Duodenal mucosa (tissue), 2 donors: Measurements from ENCODE around the gene ROMO1.
"Not testable (repeated sequence)": the region's sequence is repeated elsewhere in the genome, so short reads cannot be mapped to it uniquely, and the experiment has no call there.

Experiments
- H3K27ac ChIP-seq: one replicate; pipeline ENCODE4 v1.7.0; 2013; ENCODE audit warnings: low read depth, low read length
- H3K27me3 ChIP-seq, 2 donors: one replicate each; pipeline ENCODE4 v1.7.0; 2013; ENCODE audit warnings: low read length in 2 of 2, control low read depth in 1 of 2; ENCODE audit not compliant: insufficient read depth in 2 of 2, control insufficient read depth in 1 of 2
- H3K36me3 ChIP-seq, 2 donors: one replicate each; pipeline ENCODE4 v1.7.0; 2013; ENCODE audit warnings: low read length in 2 of 2, control low read depth in 1 of 2; ENCODE audit not compliant: insufficient read depth in 2 of 2, control insufficient read depth in 1 of 2
- H3K4me1 ChIP-seq, 2 donors: one replicate each; pipeline ENCODE4 v1.7.0; 2013; ENCODE audit warnings: low read length in 2 of 2, control low read depth in 1 of 2; ENCODE audit not compliant: insufficient read depth in 2 of 2, control insufficient read depth in 1 of 2
- H3K4me3 ChIP-seq, 2 donors: one replicate each; pipeline ENCODE4 v1.7.0; 2013; ENCODE audit warnings: low read length in 2 of 2, low read depth in 1 of 2
- H3K9ac ChIP-seq, 2 donors: one replicate each; pipeline ENCODE4 v1.7.0; 2013; ENCODE audit warnings: low read length in 2 of 2, low read depth in 1 of 2
- H3K9me3 ChIP-seq, 2 donors: one replicate each; pipeline ENCODE4 v1.7.0; 2013; ENCODE audit warnings: low read length in 2 of 2, control low read depth in 1 of 2; ENCODE audit not compliant: control insufficient read depth in 1 of 2

The ROMO1 gene

DNA sequence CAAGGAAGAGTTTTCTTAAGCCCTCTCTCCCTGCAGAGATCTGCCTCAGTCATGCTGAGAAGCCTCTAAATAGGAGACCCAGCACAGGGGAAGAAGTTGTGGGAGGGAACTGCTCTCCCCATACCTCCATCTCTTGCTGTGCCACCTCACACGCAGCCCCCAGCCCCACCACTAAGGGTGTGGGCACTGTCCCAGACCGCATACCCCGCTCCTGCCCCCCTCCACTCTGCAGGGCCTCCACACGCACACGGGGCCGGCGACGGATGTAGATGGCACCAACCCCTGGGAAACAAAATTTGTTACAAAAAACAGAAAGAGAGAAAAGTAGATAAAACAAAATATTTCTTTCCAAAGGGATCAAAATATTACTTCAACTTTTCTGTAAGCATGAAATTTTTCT, 24.3 kb upstream of the ROMO1 start:
- Histone ChIP-seq H3K9ac (no peak overlapping the region), H3K27ac (no peak overlapping the region)

DNA sequence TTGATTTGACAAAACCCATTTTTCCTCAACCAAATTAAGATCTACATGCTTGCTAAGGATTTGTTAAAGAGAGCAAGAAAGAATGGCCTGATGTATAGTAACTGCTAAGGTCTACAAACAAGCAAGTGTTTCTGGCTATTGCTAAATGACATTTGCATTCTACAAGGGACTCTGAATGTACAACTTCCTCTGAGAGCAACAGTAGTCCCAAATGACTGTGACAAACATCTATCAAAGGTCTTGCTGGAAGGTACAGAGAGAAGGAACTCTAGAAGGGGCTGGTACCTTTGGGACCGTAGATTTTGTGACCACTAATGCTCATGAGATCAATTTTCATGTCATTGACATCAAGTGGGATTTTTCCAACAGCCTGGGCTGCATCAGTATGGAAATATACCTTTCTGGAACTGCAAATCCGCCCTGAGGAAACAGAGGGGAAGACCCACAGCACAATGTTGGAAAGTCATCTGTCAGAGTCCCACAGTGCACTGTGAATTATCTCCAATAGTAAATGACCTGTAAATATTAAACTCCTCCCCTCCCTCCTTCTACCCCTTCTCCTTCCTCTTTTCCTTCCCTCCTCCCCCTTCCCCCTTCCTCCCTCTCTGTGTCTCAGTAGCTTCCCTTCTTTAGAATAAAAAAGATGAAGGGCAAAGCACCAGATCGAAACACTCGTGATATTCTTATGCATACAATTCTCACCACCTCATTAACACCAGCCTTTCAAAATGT, 18.6 kb upstream of the ROMO1 start:
- Histone ChIP-seq H3K27me3 (no peaks in the 10 kb centered on the region), H3K36me3 (peaks cover 8 to 12% of the 10 kb centered on the region in 2 donors), H3K9me3 (no peaks in the 10 kb centered on the region), H3K9ac (no peak overlapping the region), H3K4me3 (no peak overlapping the region), H3K27ac (no peak overlapping the region), H3K4me1 (no peaks in the 10 kb centered on the region)

More for the DNA sequence above, 24.3 kb upstream of the ROMO1 start:
- H3K36me3 ChIP-seq: peaks cover 28 to 43% of the 10 kb centered on the region in 2 donors
- no peak overlapping the region for H3K4me3 ChIP-seq
- no peaks in the 10 kb centered on the region for H3K9me3 ChIP-seq
- no peaks in the 10 kb centered on the region for H3K27me3 ChIP-seq
- H3K4me1 ChIP-seq: no peaks in the 10 kb centered on the region

DNA sequence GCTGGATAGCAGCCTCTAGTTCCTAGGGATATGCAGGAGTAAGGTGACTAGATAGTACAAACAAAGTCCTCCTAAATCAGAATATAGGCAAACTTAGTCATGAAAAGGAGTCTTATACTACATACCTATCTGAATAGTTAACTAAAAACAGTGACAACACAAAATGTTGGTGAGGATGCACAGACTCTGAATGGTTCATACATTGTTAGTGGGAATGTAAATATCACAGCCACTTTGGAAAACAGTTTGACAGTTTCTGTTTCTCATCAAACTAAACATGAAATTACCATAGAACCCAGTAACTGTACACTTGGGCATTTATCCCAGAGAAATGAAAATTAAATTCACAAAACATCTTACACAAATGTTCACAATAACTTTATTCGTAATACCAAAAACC, 17.2 kb upstream of the ROMO1 start:
- H3K27ac ChIP-seq: no peak overlapping the region
- no peaks in the 10 kb centered on the region for H3K27me3 ChIP-seq
- no peak overlapping the region for H3K9ac ChIP-seq
- no peaks in the 10 kb centered on the region for H3K4me1 ChIP-seq
- no peaks in the 10 kb centered on the region for H3K9me3 ChIP-seq
- H3K4me3 ChIP-seq: no peak overlapping the region
- peaks cover 8 to 19% of the 10 kb centered on the region in 2 donors for H3K36me3 ChIP-seq

DNA sequence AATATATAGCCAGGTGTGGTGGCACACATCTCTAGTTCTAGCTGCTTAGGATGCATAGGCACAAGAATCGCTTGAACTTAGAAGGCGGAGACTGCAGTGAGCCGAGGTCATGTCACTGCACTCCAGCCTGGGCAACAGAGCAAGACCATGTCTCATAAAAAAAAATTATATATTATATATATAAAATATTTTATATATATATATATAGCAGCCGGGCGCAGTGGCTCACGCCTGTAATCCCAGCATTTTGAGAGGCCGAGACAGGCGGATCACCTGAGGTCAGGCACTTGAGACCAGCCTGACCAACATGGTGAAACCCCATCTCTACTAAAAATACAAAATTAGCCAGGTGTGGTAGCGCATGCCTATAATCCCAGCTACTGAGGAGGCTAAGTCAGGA, 13.8 kb upstream of the ROMO1 start:
- H3K4me3 ChIP-seq, H3K9me3 ChIP-seq, H3K27ac ChIP-seq, H3K27me3 ChIP-seq, H3K4me1 ChIP-seq, H3K9ac ChIP-seq: not testable (repeated sequence)
- peaks cover 22 to 39% of the 10 kb centered on the region in 2 donors for H3K36me3 ChIP-seq

DNA sequence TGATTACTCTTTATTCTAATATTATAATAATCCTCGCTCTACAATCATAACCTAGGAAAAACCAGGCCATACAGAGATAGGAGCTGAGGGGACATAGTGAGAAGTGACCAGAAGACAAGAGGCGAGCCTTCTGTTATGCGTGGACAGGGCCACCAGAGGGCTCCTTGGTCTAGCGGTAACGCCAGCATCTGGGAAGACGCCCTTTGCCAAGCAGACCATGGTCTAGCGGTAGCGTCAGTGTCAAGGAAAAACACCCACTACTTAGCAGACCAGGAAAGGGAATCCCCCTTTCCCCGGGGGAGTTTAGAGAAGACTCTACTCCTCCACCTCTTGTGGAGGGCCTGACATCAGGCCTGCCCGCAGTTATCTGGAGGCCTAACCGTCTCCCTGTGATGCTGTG, 12.3 kb upstream of the ROMO1 start:
- H3K4me3 ChIP-seq, H3K9me3 ChIP-seq, H3K27me3 ChIP-seq, H3K4me1 ChIP-seq, H3K9ac ChIP-seq, H3K27ac ChIP-seq: not testable (repeated sequence)
- peaks cover 21 to 45% of the 10 kb centered on the region in 2 donors for H3K36me3 ChIP-seq

DNA sequence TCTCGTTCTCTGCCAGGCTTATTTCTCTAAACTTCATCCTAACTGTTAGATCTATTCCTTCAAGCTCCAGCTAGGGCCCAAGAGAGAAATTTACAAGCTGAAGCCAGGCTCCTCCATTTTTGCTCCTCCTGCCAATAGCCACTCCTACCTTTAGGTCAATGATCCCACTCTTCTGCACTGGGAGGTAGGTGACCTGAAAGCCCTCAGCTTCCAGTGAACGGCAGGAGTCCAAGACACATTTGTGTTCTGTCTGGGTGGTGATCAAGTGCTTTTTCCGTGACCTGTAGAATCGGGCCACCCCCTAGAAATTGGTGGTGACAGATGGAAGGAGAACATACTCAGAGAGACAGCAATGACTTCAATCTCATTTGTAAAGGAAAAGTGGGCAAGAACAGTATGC, 8.9 kb upstream of the ROMO1 start:
- no peak overlapping the region for H3K9ac ChIP-seq
- peaks cover 21 to 52% of the 10 kb centered on the region in 2 donors for H3K36me3 ChIP-seq
- H3K4me1 ChIP-seq: no peaks in the 10 kb centered on the region
- no peak overlapping the region for H3K27ac ChIP-seq
- no peaks in the 10 kb centered on the region for H3K9me3 ChIP-seq
- H3K27me3 ChIP-seq: no peaks in the 10 kb centered on the region
- H3K4me3 ChIP-seq: no peak overlapping the region

DNA sequence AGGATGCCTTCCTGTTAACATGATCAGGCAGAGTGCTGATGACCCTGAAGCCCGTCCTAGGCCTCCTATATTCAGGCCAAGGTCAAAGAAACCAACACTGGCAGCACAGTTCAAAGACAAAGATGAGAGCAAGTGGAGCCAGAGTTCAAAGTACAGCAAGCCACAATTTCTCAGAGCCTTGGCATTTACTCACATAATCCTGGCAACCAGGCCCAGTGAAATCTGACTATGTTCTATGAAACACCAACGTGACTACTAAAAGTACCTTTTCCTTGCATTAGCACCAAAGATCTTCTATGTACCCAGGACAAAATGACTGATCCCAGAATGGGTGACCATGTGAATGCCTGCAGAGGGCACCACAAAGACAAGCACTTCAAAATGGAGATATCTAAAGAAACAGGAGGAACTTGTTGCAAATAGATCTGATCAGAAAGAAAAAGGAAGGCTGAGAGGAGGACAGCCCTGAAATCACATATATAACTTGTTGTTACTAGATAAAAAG, 3.9 kb upstream of the ROMO1 start:
- peaks cover 9 to 24% of the 10 kb centered on the region in 2 donors for H3K36me3 ChIP-seq
- no peaks in the 10 kb centered on the region for H3K9me3 ChIP-seq
- H3K27ac ChIP-seq: no peak overlapping the region
- H3K4me3 ChIP-seq: no peak overlapping the region
- H3K27me3 ChIP-seq: no peaks in the 10 kb centered on the region
- H3K4me1 ChIP-seq: peaks cover 17 to 20% of the 10 kb centered on the region in 2 donors
- H3K9ac ChIP-seq: no peak overlapping the region

DNA sequence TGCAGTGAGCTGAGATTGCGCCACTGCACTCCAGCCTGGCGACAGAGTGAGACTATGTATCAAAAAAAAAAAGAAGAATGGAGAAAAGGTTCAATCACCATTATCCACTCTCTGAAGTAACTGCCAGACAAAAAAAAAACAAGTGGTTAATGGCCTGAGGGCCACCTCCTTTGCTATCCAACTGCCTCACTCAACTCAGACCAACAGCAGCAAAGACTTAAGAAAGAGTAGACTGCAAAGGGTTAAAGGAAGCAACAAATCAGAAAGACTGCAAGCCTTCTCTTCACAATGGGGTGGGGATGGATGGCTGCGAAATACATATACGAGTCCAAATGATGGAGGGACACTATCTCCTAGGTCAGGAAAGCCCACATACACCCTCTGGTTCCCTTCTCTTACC, 3.2 kb upstream of the ROMO1 start:
- H3K36me3 ChIP-seq: peaks cover 7 to 17% of the 10 kb centered on the region in 2 donors
- H3K4me1 ChIP-seq: peaks cover 23 to 26% of the 10 kb centered on the region in 2 donors
- no peak overlapping the region for H3K9ac ChIP-seq
- H3K27ac ChIP-seq: no peak overlapping the region
- no peaks in the 10 kb centered on the region for H3K27me3 ChIP-seq
- H3K4me3 ChIP-seq: no peak overlapping the region
- no peaks in the 10 kb centered on the region for H3K9me3 ChIP-seq

DNA sequence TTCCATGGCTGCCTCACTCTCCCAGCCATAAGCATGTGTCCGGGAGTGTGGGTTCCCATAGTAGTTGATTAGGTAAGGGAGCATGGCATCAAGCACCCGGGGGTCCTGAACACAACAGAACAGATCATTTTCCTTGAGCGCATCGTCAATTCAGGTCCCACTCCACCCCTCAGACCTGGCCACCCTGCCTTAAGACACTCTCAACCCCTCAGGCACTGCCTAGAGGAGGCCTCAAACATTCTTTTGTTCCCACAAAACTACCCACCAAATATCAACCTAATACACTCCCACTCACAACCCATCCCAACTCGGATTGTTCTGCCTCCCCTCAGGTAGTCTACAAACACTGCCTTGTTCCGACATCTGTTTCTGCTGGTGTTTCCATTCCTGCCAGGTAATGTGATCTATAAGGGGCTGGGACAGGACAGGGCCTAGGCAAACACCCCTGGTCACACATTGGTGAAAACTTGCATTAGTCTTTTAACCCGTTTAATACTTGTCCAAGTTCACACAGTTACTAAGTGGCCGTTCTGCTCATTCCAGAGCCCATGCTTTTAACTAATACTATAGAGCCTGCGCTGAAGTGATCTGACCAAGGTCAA, 1.4 kb upstream of the ROMO1 start:
- H3K9ac ChIP-seq: peak overlapping the region in 1 of 2 donors; percentile 95
- H3K36me3 ChIP-seq: peaks cover 19 to 30% of the 10 kb centered on the region in 2 donors
- H3K27ac ChIP-seq: no peak overlapping the region
- peak overlapping the region; percentile 83 to 98 for H3K4me3 ChIP-seq
- H3K27me3 ChIP-seq: no peaks in the 10 kb centered on the region
- H3K9me3 ChIP-seq: no peaks in the 10 kb centered on the region
- peaks cover 23 to 26% of the 10 kb centered on the region in 2 donors for H3K4me1 ChIP-seq

DNA sequence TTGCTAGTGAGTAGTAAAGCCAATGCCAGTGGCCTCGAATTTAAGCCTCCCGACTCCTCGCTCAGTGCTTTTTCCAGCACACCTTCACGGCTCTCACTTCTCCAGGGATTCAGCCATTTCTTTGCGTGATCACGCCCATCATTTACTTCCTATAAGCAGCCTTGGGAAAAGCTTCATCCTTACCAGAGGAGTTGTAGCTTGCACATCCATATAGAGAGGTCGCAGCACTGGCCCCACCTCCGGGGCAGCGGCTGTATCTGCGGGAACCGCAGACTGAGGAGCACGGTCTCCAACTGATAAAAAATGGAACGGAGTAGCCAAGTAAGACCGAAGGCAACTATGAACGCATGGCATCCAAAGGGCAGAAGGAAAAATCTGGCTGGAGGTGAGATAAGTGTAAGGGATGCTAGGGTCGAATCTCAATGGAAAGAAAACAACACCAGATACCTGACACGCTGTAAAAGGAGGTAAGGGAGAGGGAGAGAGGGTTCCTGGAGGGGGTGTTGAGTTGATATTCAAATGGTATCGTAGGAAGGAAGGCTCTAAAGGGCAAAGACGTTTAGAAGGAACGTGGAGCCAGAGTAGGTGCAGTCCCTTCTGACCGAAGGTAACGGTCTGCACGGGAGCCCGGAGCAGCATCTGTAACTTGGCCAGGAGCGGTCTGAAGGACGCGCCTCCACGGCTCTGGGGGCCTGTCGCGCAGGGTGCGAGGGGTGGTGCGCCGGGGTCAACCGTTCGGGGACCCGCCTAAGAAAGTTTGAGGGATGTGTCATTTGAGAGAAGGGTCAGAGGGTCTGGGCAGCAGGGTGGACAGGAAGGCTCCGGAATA, 693 bp upstream of the ROMO1 start:
- peaks cover 23 to 26% of the 10 kb centered on the region in 2 donors for H3K4me1 ChIP-seq
- H3K4me3 ChIP-seq: peak overlapping the region; percentile 83 to 98
- H3K9ac ChIP-seq: peak overlapping the region; percentile 95
- peaks cover 23 to 34% of the 10 kb centered on the region in 2 donors for H3K36me3 ChIP-seq
- H3K27ac ChIP-seq: peak overlapping the region; percentile 88
- no peaks in the 10 kb centered on the region for H3K9me3 ChIP-seq
- H3K27me3 ChIP-seq: no peaks in the 10 kb centered on the region
